ENCODE measurements around the gene MBTD1. TPM values are rescaled to one million over a fixed set of nuclear protein-coding genes. Genes with fewer than 3 reads are reported as not detected.

Gene MBTD1
- total and polyA plus RNA-seq, 8 donors = 10.0 to 64.9 (median 52.3) TPM

- Histone ChIP-seq H3K27ac (no peak overlapping the region), H3K9me3 (no peaks in the 10 kb centered on the region), H3K4me3 (no peak overlapping the region), H3K36me3 (peaks cover 0 to 99% of the 10 kb centered on the region in 2 donors), H3K4me1 (no peaks in the 10 kb centered on the region), H3K27me3 (no peaks in the 10 kb centered on the region)
- peak in 2 of 4 donors; percentile 44 to 62 for DNase-seq
- ATAC-seq = no peak
- intact Hi-C loops (cut with DNase I) = no loop called here
- no peak for TF ChIP-seq CTCF (IDR thresholded peaks at IDR 0.05)
Measured at GRCh38 chr17:51289696-51290111, 29.9 kb upstream of the MBTD1 start.

GRCh38 chr17:51287412-51287811 is 27.6 kb upstream of the MBTD1 start:
- no peaks in the 10 kb centered on the region for H3K9me3 ChIP-seq
- intact Hi-C loops (cut with DNase I) = no loop called here
- H3K4me3 ChIP-seq = no peak overlapping the region
- ATAC-seq (no peak), DNase-seq (no peak)
- peaks cover 0 to 98% of the 10 kb centered on the region in 2 donors for H3K36me3 ChIP-seq
- TF ChIP-seq CTCF (IDR thresholded peaks at IDR 0.05) = no peak
- H3K27me3 ChIP-seq = no peaks in the 10 kb centered on the region
- H3K27ac ChIP-seq = no peak overlapping the region
- no peaks in the 10 kb centered on the region for H3K4me1 ChIP-seq

- H3K27me3 ChIP-seq = no peaks in the 10 kb centered on the region
- peaks cover 0 to 83% of the 10 kb centered on the region in 2 donors for H3K36me3 ChIP-seq
- intact Hi-C loops (cut with DNase I) = no loop called here
- no peaks in the 10 kb centered on the region for H3K9me3 ChIP-seq
- no peak for TF ChIP-seq CTCF (IDR thresholded peaks at IDR 0.05)
- no peak overlapping the region for H3K27ac ChIP-seq
- ATAC-seq = no peak
- no peaks in the 10 kb centered on the region for H3K4me1 ChIP-seq
- no peak overlapping the region for H3K4me3 ChIP-seq
- DNase-seq = no peak
Measured at GRCh38 chr17:51279183-51279582, 19.3 kb upstream of the MBTD1 start.

GRCh38 chr17:51275381-51275780 is 15.5 kb upstream of the MBTD1 start:
- Histone ChIP-seq H3K27me3 (no peaks in the 10 kb centered on the region), H3K4me1 (peaks cover 0 to 3% of the 10 kb centered on the region in 2 donors), H3K9me3 (no peaks in the 10 kb centered on the region), H3K4me3 (no peak overlapping the region), H3K27ac (no peak overlapping the region), H3K36me3 (peaks cover 0 to 93% of the 10 kb centered on the region in 2 donors)
- TF ChIP-seq CTCF (IDR thresholded peaks at IDR 0.05) = no peak
- DNase-seq = no peak
- ATAC-seq = no peak
- intact Hi-C loops (cut with DNase I) = no loop called here

GRCh38 chr17:51272812-51273211 is 13.0 kb upstream of the MBTD1 start:
- H3K36me3 ChIP-seq = peaks cover 0 to 95% of the 10 kb centered on the region in 2 donors
- ATAC-seq (no peak), DNase-seq (no peak)
- H3K27ac ChIP-seq = no peak overlapping the region
- TF ChIP-seq CTCF (IDR thresholded peaks at IDR 0.05) = no peak
- H3K27me3 ChIP-seq = no peaks in the 10 kb centered on the region
- peaks cover 0 to 3% of the 10 kb centered on the region in 2 donors for H3K4me1 ChIP-seq
- no peak overlapping the region for H3K4me3 ChIP-seq
- H3K9me3 ChIP-seq = no peaks in the 10 kb centered on the region
- intact Hi-C loops (cut with DNase I) = no loop called here

Data from left lung (tissue), 10 donors.